ENCODE measurements around the gene MRPL19. TPM values are rescaled to one million over a fixed set of nuclear protein-coding genes. Genes with fewer than 3 reads are reported as not detected.
A peak's percentile ranks its signal among the peaks of the same experiment; 100 is the strongest.

Gene MRPL19
- total and polyA plus RNA-seq, 2 of the 13 experiments (the other 11 are each of a cell fraction or from before 2014, with no cell fraction given), result 43.2 to 163 TPM

- ChIA-PET CTCF (ENCODE audit: low intra/inter-chr PET ratio, low total read pairs) (no interaction called here), POLR2A (no interaction called here)
- BruUV-seq (replicated peaks), result no TSS peak
- no peaks in the 10 kb centered on the region for H3K9me3 ChIP-seq (ENCODE audit: low read length)
- no peak overlapping the region for H3K4me2 ChIP-seq (ENCODE audit: low read depth, low read length)
- FAIRE-seq (no peak), DNase-seq (ENCODE audit: low spot score) (no peak), ATAC-seq (no peak)
- H3K9ac ChIP-seq (ENCODE audit: insufficient read depth, low read depth, low read length), result no peak overlapping the region
- intact Hi-C loops (cut with micrococcal nuclease; ENCODE audit: unreplicated experiment) (no loop called here), in situ Hi-C loops (cut with HindIII; ENCODE audit: extremely low pct_ligation_motif_present, low pct_unique_long_range_greater_than_20kb) (loop anchor here (25.0 kb wide), 1 partner anchor 550 kb away; no protein-coding TSS in a partner anchor)
- no peak overlapping the region for H3K4me3 ChIP-seq (replicated peaks in 1 of 3; ENCODE audit: insufficient read depth in 1 of 3, low read depth in 2 of 3, low read length in 3 of 3)
- no peaks in the 10 kb centered on the region for H4K20me1 ChIP-seq (ENCODE audit: insufficient read depth, low read length)
- no peaks in the 10 kb centered on the region for H3K36me3 ChIP-seq (replicated peaks in 1 of 2; ENCODE audit: control insufficient read depth in 1 of 2, insufficient read depth in 2 of 2, low read length in 2 of 2)
- no peaks in the 10 kb centered on the region for H3K79me2 ChIP-seq (ENCODE audit: insufficient read depth, low read length)
- peaks cover 56% of the 10 kb centered on the region for H3K4me1 ChIP-seq (ENCODE audit: insufficient read depth, low read length)
- no peaks in the 10 kb centered on the region; a peak in 1 of 5 replicates for H3K27me3 ChIP-seq (ENCODE audit: control insufficient read depth in 1 of 2, insufficient read depth in 2 of 2, low read length in 2 of 2)
- WGBS (ENCODE audit: low lambda C conversion rate), result 85% methylated on average over 7 of the region's 7 CpGs
- H3K27ac ChIP-seq (ENCODE audit: extremely low read length, insufficient read depth, low read length), result no peak overlapping the region
- H2AFZ ChIP-seq (ENCODE audit: low read length), result no peak overlapping the region
- no peak for TF ChIP-seq RBFOX2 (IDR thresholded peaks at IDR 0.05; ENCODE audit: low read depth, low read length)
- no peak for TF ChIP-seq HNRNPK (IDR thresholded peaks at IDR 0.05; ENCODE audit: low read depth, low read length, poor library complexity, severe bottlenecking)
- TF ChIP-seq, protein P1, sequence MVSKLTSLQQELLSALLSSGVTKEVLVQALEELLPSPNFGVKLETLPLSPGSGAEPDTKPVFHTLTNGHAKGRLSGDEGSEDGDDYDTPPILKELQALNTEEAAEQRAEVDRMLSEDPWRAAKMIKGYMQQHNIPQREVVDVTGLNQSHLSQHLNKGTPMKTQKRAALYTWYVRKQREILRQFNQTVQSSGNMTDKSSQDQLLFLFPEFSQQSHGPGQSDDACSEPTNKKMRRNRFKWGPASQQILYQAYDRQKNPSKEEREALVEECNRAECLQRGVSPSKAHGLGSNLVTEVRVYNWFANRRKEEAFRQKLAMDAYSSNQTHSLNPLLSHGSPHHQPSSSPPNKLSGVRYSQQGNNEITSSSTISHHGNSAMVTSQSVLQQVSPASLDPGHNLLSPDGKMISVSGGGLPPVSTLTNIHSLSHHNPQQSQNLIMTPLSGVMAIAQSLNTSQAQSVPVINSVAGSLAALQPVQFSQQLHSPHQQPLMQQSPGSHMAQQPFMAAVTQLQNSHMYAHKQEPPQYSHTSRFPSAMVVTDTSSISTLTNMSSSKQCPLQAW (CRISPR knock-in tag; IDR thresholded peaks at IDR 0.05), result 0 out of 2 replicates have a peak, but pooled peaks have one; percentile 18
- TF ChIP-seq HOXD1 (CRISPR knock-in tag; IDR thresholded peaks at IDR 0.05), result no peak
- peak; percentile 73 for TF ChIP-seq NFE2L2 (IDR thresholded peaks at IDR 0.05; ENCODE audit: low read length)
- no peak for TF ChIP-seq ZSCAN29 (CRISPR knock-in tag; conservative IDR thresholded peaks at IDR 0.05)
- TF ChIP-seq USF2 (IDR thresholded peaks at IDR 0.05; ENCODE audit: low read depth, low read length), result no peak
- TF ChIP-seq USF2 (CRISPR knock-in tag; IDR thresholded peaks at IDR 0.05; ENCODE audit: borderline replicate concordance), result no peak
- TF ChIP-seq GFI1 (CRISPR knock-in tag; IDR thresholded peaks at IDR 0.05; ENCODE audit: borderline replicate concordance), result no peak
Measured at GRCh38 chr2:75612108-75612861, 34.3 kb upstream of the MRPL19 start.

Measured in HepG2 (cell line).